ENCODE data around the gene ECHDC1.
"Not testable (repeated sequence)": the region's sequence is repeated elsewhere in the genome, so short reads cannot be mapped to it uniquely, and the experiment has no call there.

The ECHDC1 gene

GRCh38 chr6:127342296-127342945 is 988 bp downstream of the ECHDC1 start:
- DNase-seq (ENCODE audit: low spot score), result no peak

DNA sequence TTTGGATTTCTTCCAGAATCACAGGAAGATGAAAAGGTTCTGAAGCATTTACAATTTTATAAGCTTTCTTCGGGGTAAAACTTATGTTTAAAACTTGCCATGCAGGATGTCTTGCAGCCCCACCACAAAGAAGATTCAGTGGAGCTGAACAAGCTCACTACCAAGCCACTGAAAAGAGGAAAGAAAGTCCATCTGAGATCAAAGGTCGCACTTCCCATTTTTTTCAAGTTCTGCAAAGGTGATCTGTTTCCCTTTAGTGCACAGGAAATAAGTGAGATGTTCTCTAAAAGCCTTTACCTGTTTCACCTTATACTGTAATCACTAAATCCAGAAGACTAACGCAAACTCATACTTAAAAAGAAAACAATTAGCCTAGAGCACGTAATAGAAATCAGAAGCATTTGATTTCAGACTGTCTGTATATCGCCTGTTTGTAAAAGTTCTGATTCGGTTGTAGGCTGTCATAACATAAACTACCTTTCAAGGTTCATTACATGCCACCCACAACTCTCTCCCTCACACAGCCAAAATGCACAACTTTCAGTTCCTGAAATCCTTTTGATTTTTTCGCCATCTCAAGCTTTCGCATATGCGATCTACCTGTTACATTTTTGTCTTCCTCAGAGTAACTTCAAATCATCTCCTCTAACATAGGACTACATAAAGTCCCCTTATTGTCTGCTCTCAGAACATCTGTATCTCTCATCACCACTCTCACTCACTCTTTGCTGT is 1.8 kb downstream of the ECHDC1 start:
- DNase-seq (ENCODE audit: low spot score), result no peak

DNA sequence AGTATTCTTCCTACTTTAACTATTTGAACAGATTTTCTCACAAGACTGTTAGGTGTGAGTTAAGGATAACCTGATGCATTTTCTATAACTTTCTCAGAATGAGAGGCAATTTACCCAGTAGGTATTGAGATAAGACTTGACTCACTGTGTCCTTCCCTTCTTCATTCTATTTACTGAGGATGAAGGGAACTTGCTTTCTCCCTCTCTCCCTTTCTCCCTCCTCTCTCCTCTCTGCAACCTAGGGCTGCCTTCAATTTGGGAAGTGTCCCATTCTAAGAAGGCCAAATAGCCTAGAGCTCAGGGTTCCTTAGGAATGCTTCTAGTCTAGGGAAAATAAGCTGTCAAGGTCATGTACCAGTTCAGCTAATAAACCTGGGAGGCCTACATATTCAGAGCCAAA is 3.2 kb downstream of the ECHDC1 start:
- no peak for DNase-seq (ENCODE audit: low spot score)

- DNase-seq (ENCODE audit: low spot score), result no peak
Observed at GRCh38 chr6:127338936-127339335, 4.5 kb downstream of the ECHDC1 start.

DNA sequence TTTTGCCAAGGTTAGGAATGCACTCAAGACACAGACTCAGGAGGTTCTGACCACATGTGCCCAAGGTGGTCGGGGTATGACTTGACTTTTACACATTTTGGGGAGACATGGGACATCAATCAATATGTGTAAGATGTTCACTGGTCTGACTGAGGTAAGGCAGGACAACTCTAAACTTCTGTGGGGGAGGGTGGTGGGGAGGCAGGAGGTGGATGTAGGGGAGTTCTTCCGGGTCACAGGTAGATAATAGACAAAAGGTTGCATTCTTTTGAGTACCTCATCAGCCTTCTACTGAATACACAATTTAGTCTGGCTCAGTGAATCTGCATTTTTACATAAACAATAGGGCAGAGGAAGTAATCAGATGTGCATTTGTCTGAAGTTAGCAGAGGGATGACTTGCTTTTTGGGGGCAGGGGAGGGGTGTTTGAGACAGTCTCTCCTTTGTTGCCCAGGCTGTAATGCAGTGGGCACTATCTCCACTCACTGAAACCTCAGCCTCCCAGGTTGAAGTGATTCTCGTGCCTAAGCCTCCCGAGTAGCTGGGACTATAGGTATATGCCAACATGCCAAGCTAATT is 10.9 kb downstream of the ECHDC1 start:
- no peak for DNase-seq (ENCODE audit: low spot score)

GRCh38 chr6:127331256-127331655 is 12.2 kb downstream of the ECHDC1 start:
- DNase-seq (ENCODE audit: low spot score), result not testable (repeated sequence)

GRCh38 chr6:127328043-127328609 is 15.3 kb downstream of the ECHDC1 start:
- DNase-seq (ENCODE audit: low spot score), result no peak

- no peak for DNase-seq (ENCODE audit: low spot score)
Observed at GRCh38 chr6:127319686-127320085, 23.7 kb downstream of the ECHDC1 start.

DNA sequence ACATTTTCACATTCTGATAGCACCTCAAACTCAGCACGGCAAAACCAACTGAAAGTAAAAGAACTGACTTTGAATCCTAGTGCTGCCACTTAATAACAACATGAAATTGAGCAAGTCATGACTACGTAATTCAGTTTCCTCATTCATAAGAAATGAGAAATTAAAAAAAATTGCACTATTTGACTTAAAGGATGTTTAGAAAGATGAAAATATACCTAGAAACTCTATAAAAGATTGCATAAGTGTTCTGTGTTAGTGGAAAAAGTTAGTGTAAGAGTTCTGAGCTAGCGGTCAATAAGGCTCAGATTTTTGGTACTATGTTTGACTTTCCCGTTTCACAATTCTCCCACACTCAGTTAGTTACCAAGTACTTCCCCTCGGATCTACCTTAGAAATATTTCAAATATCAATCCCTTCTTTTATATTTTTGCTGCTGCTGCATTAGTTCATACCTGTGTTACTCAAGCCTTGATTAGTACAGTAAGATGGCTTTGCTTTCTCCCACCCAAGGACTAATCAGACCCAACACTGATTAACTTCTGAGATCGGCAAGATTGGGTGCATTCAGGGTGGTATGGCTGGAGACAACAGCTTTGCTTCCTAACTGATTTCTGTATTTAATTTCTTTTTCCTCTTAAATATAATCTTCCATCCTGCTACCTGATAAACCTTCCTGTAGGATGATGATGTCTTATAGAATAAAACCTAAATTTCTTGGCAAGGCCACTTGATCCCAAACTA is 25.9 kb downstream of the ECHDC1 start:
- no peak for DNase-seq (ENCODE audit: low spot score)

DNA sequence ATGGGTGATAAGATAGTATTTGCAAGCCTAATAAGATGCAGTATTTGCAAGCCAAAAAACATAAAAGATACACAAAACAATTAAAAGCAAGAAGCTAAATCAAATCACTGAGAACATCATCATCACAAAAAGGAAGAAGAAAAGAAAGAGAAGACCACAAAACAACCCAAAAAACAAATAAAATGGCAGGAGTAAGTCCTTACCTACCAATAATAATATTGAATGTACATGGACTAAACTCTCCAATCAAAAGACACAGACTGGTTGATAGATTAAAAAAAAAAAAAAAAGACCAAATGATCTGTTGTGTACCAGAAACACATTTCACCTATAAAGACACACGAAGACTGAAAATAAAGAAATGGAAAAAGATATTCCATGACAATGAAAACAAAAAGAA is 37.7 kb downstream of the ECHDC1 start:
- no peak for DNase-seq (ENCODE audit: low spot score)

DNA sequence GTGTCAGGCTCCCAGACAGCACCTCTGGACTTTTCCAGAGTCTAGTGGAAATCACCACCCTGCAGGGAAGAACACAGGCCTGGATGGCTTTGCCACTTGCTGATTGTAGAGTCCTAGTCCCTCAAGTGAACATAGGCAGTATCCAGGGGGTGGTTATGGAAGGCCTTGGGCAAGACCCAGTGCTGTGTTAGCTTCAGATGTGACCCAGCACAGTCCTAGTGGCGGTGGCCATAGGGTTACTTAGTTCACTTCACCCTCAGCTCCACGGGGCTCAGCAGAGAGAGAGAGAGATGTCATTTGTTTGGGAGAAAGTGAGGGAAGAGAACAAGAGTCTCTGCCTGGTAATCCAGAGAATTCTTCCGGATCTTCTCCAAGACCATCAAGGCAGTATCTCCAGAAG is 39.5 kb downstream of the ECHDC1 start:
- no peak for DNase-seq (ENCODE audit: low spot score)

GRCh38 chr6:127302728-127303660 is 40.4 kb downstream of the ECHDC1 start:
- peak; percentile 18 for DNase-seq (ENCODE audit: low spot score)

GRCh38 chr6:127301199-127301700 is 42.2 kb downstream of the ECHDC1 start:
- DNase-seq (ENCODE audit: low spot score), result no peak

- no peak for DNase-seq (ENCODE audit: low spot score)
Observed at GRCh38 chr6:127300411-127300810, 43.0 kb downstream of the ECHDC1 start.

DNA sequence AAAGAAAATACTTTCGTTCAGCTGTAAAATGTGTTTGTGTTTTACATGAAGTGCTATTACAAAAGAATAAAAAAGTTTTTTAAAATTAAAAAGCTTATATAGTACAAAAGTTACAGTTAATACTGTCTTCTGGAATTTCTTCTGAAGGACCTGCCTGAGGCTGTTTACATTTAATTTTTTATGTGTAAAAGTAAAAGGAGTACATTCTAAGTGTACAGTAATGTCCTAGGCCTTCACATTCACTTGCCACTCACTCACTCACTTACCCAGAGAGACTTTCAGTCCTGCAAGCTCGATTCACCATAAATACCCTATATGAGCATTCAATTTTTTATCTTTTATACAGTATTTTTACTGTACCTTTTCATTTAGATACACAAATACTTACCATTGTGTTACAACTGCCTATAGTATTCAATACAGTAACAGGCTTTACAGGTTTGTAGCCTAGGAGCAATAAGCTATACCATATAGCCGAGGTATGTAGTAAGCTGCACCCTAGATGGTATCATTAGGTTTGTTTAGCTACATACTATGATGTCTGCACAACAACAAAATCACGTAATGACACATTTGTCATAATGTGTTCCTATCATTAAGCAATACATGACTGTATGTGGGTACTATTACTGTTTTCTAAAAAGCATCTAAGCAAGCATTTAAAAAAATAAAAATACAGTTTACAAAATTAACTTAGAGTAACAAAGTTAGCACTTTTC is 43.7 kb downstream of the ECHDC1 start:
- no peak for DNase-seq (ENCODE audit: low spot score)

DNA sequence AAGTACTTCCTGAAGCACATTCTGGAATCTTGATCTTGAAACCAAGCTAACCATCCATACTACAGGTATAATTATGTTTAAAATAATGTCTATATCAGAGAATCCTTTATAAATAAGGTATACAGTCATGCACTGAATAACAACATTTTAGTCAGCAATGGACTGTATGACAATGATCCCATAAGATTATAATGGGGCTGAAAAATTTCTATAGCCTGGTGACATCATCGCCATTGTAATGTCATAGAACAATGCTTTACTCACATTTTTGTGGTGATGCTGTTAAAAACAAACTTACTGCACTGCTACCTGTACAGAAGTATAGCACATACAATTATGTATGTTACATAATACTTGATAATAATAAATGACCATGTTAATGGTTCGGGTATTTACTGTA is 44.9 kb downstream of the ECHDC1 start:
- DNase-seq (ENCODE audit: low spot score), result no peak

DNA sequence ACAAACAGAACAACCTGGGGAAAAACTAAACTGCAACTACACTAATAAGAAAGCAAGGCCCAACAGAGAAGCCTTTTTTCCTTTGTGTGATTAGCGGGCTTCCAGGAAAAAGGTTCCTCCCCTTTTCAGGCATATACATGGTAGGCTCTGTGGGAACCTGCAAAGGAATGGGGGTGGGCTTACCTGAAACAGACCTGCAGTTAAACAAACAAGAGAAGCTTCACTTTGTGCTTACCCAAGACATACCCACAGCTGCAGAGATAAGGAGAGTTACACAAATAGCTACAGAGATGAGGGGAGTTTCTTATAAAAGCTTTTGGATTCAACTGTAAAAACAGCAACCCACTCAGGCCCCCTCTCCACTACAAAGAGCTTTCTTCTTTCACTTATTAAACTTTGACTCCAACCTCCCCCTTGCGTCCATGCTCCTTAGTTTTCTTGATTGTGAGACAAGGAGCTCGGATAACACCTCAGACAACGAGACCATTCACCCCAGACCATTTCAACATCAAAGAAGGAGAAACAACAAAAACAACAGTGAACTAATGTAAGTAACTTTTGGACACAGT is 45.8 kb downstream of the ECHDC1 start:
- DNase-seq (ENCODE audit: low spot score), result no peak

DNA sequence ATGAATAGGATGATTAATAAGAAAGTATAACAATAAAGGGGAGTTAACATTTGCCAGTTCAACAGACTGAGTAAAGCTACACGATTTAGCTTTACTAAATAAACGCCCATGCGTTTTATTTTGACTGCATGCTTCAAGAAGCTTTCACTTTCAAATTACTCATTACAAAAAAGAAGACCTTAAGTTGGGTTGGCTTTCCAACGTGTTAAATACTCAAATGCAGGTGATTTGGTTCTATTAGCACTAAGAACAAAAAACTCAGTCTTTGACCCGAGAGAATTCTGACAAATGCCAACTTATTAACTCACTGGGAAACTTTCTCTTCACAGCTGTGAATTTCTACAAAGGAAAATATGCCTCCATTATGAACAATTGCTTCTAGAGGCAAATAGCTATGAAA is 51.9 kb downstream of the ECHDC1 start:
- no peak for DNase-seq (ENCODE audit: low spot score)

GRCh38 chr6:127290391-127291265 is 52.8 kb downstream of the ECHDC1 start:
- no peak for DNase-seq (ENCODE audit: low spot score)
